Measurements from ENCODE around the gene TUBG1.
A peak's percentile ranks its signal among the peaks of the same experiment; 100 is the strongest.
"Not testable (repeated sequence)": the region's sequence is repeated elsewhere in the genome, so short reads cannot be mapped to it uniquely, and the experiment has no call there.

Gene TUBG1

DNA sequence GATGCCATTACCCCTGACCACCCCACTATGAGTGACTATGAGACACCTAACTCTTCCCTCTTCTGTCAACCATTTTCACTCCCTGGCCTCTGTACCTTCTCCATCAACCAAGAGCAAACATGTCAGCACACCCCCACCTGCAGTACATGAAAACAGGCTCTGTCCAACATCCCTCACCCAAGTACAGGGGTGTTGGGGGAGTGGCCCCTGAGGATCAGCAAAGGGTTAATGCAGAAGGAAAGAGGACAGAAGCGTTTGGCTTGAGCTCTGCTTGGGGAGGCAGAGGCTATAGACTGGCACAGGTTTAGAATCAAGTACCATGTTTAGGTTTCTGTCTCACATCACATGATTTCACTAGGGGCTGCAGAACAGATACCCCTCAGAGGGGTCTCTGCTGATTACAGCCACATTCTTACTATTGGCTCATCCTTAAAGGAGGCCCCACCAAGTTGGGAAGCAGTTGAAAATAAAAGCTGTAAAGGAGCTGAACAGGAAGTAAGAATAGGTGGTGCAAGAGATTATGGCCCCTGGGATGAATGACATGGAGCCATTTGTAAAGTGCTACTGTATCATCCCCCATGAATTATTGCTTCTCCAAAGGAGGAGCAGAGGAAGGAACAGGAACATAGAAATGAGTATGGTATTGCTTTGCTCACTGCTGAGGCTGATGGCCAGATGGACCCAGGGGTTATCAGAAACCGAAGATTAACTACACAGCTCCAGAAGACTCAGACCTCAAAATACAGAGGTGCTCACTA, 29.5 kb upstream of the TUBG1 start:
- DNase-seq, result no peak

GRCh38 chr17:42581744-42582270, 27.7 kb upstream of the TUBG1 start:
- no peak for DNase-seq

- DNase-seq, result no peak
Observed at GRCh38 chr17:42584880-42585279, 24.6 kb upstream of the TUBG1 start.

DNA sequence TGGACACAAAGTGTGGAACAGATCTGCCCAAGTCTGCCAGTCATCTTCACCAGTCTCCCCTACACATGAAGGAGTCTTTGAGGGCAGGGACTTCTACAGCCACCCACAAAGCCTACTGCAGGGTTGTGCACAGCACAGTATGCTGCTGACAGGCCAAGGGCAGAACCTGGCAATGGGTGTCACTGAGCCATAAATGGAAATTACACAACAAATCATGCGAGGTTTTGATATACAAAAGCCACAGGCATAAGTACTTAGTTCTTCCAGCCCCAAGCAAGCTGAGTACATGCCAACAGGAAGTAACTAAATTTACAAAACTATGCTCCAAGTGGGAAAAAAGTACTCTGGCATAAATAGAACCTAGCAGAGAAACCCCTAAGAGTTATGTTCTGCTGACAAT, 24.1 kb upstream of the TUBG1 start:
- DNase-seq, result no peak

DNA sequence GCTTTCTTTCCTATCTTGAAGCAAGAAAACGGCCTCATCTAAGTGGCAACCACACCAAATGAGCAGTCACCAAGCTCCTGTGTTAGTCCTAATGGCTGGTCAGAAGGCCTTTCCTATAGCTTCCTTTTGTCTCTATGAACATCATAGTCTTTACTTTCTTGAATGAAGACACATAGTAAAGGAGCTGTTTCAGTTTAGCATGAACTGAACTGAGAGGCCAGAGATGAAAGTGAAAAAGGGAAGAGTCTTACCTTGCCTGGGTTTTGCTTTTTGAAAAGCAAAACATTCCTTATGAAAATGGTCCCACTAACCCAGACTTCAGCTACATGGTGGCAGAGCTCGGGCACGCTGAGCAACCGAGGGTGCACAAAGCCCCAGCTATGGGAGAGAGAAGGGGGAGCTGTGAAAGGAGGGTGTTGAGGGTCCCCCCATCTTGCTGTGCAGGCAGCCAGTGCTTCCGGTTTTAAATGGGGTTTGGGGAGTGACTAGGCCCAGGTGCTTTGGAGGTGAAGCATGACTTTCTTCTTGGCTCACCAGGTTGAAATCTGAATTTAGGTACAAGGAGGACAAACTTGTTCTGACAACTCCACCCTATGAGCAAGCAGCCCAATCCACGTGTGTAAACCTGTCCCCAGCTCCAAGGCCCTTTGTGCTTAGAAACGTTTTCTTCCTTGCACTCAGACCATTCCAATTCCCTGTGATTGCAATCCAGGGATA, 22.8 kb upstream of the TUBG1 start:
- no peak for DNase-seq

- no peak for DNase-seq
Observed at GRCh38 chr17:42590886-42591285, 18.6 kb upstream of the TUBG1 start.

DNA sequence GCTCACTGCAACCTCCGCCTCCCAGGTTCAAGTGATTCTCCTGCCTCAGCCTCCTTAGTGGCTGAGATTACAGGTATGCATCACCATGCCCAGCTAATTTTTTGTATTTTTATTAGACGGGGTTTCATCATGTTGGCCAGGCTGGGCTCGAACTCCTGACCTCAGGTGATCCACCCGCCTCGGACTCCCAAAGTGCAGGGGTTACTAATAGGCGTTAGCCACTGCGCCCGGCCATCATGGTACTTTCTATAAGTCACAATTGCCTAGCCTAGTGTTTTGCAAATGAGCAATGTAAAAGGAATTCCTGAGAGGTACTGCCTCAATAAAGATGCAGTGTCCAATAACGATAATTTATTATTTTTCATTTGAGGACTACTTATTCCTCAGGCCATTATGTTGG, 18.1 kb upstream of the TUBG1 start:
- DNase-seq, result no peak

DNA sequence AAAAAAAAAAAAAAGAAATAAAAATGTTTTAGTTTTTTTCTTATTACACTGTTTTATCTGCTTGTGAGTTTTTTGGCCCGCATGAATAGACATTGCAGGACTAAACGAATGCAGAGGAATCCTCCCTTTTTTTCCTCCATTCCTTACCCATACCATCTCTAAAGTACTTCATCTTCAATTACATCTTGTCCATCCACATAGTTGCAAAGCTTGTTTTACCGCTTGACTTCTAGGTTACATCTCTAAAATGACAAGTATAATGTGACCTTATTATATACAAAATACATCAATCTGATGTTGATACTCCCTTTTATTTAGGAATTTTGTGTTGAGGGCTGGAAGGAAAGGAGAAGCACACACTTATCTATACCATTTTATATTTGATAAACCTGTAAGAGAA, 13.1 kb upstream of the TUBG1 start:
- DNase-seq, result no peak

GRCh38 chr17:42598905-42599304, 10.6 kb upstream of the TUBG1 start:
- no peak for DNase-seq

- DNase-seq, result no peak
Observed at GRCh38 chr17:42603318-42603717, 6.2 kb upstream of the TUBG1 start.

DNA sequence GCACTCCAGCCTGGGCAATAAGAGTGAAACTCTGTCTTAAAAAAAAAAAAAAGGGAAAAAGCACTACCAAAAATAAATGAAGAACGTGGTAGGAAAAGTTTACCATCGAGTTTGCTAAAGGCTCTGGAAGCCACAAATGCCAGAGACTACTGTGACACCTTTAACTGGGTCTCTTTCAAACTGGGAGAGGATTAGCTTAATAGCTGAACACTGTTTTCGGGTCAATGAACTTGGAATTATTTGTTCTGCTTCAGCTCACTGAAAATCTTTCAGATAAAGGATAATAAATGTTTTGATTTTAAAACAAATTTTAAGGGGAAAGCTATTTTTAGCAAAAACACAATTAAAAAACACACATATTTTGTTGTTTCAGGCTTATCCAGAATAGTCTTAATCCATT, 1.7 kb upstream of the TUBG1 start:
- no peak for DNase-seq

GRCh38 chr17:42608305-42609181, 940 bp upstream of the TUBG1 start:
- DNase-seq, result no peak

- peak; percentile 55 for DNase-seq
Observed at GRCh38 chr17:42609814-42610801, 625 bp downstream of the TUBG1 start.

- no peak for DNase-seq
Observed at GRCh38 chr17:42612013-42612412, 2.5 kb downstream of the TUBG1 start.

DNA sequence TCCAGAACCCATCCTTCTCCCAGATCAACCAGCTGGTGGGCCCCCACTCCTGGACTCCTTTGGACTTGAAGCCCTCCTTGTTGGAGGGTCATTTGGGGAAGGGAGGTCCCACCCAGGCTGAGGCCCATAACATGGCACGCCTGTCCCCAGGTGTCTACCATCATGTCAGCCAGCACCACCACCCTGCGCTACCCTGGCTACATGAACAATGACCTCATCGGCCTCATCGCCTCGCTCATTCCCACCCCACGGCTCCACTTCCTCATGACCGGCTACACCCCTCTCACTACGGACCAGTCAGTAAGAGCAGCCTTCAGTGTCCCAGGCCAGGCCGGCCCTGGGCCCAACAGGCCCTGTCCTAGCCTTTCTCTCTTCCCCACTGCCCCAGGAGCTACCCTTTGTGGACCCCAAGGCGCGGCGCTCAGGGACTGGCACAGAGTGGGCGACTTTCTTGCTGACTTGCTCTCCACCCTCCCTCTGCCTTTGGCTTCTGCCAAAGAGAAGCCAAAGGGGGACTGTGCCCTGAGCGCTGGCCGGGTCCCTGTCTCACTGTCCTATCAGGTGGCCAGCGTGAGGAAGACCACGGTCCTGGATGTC, 4.3 kb downstream of the TUBG1 start:
- no peak for DNase-seq

DNA sequence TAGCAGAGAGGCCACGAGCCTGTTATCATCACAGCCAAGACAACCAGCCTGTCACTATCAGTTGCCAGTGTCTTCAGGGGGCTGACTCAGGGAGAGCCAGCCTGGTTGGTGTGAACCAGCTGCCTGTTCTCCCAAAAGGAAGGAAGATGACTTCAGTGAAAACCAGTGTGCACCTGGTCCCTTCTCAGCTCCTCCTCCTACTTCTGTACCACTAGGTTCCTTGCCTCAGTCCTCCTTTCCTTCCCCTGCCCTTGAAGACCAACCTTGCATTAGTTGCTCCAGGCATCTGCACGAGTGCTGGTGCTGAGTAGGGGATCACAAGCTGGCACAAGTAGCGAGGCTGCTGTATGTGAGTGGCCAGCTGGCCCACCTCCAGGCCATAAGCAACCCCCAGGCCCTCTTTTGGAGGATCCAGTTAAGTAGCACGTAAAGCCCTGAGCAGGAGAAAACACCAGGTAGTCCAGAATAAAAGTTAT, 8.5 kb downstream of the TUBG1 start:
- DNase-seq, result no peak

DNA sequence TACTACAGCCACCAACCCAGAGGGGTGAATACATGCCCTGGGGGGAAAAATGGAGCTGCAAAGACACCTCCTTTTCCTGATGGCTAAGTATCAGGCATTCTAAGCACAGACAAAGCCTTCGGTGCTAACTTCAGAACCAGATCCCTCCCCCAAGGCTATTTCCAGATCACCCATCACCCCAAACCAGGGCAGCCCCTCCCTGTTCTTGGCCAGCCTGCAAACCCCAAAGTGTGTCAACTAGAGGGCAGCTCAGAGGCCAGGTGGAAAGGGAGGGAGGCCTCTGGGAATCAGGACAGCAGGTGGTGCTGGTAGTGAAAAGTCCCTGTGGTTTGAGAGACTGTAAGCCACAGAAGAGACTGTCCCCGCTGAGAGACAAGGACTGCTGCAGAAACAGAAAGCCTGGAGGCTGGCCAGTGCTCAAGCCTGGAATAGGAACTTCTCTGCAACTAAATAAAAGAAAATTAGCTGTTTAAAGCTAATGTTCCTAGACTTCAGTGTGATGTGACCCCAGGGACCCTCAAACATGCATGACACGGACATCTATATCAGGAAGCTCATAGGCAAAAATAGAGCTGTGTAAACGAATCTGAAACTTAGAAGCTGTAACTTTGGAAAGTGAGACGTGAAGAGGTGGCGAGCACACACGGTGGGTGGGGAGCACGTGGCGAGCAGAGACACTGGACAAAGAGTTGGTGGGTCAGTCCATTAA, 9.1 kb downstream of the TUBG1 start:
- no peak for DNase-seq

- not testable (repeated sequence) for DNase-seq
Observed at GRCh38 chr17:42621987-42622386, 12.5 kb downstream of the TUBG1 start.

- DNase-seq, result no peak
Observed at GRCh38 chr17:42623271-42623670, 13.8 kb downstream of the TUBG1 start.

DNA sequence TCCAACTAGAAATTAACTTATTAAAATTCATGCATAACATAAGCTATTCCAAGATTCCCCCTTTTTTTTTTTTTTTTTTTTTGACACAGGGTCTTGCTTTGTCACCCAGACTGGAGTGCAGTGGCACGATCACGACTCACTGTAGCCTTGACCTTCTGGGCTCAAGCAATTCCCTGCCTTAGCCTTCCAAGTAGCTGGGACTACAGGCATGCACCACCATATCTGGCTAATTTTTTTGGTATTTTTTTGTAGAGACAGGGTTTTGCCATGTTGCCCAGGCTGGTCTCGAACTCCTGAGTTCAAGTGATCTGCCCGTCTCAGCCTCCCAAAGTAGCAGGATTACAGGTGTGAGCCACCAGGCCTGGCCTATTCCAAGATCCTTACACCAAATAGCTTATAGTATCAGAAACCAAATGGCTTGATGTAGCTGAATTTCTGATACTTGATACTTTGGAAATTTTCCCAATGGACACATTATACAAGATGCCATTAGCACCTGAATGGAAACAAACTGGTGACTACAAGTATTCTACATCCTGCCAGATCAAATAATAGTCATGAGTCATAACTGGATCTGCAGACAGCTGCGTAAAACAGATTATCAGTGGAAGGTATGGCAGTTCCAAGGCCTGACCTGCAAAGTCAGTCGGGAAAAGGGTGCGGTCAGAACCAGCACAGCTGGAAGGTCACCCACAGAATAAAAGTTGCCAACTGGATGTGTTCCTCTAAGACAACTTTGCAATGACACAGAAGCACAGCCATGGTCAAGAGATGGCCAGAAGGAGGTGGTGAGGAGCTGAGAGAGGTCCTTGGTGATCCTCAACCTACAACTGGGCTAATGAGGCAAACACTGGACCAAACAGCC, 14.5 kb downstream of the TUBG1 start:
- no peak for DNase-seq

All from amniotic stem cell (primary cell).